ENCODE measurements around the gene SDR39U1.
A peak's percentile ranks its signal among the peaks of the same experiment; 100 is the strongest.

The SDR39U1 gene

GRCh38 chr14:24403294-24403998 is 39.1 kb downstream of the SDR39U1 start:
- peaks cover 23% of the 10 kb centered on the region for H3K4me1 ChIP-seq
- no peaks in the 10 kb centered on the region for H3K9me3 ChIP-seq
- no peaks in the 10 kb centered on the region for H3K27me3 ChIP-seq (ENCODE audit: low read depth)
- no peak overlapping the region for H3K4me3 ChIP-seq
- in situ Hi-C loops (cut with MboI; ENCODE audit: low sequenced_read_pairs): no loop called here
- DNase-seq (ENCODE audit: low spot score in 2 of 2): no peak
- no peaks in the 10 kb centered on the region for H3K36me3 ChIP-seq (replicated peaks)

GRCh38 chr14:24401810-24402702 is 40.5 kb downstream of the SDR39U1 start:
- no peaks in the 10 kb centered on the region for H3K9me3 ChIP-seq
- H3K27me3 ChIP-seq (ENCODE audit: low read depth): no peaks in the 10 kb centered on the region
- H3K4me1 ChIP-seq: peaks cover 23% of the 10 kb centered on the region
- H3K4me3 ChIP-seq: no peak overlapping the region
- no peaks in the 10 kb centered on the region for H3K36me3 ChIP-seq (replicated peaks)
- no peak for DNase-seq (ENCODE audit: low spot score in 2 of 2)
- in situ Hi-C loops (cut with MboI; ENCODE audit: low sequenced_read_pairs): no loop called here

- Histone ChIP-seq H3K27me3 (ENCODE audit: low read depth) (no peaks in the 10 kb centered on the region), H3K9me3 (no peaks in the 10 kb centered on the region), H3K4me3 (no peak overlapping the region), H3K4me1 (peaks cover 22% of the 10 kb centered on the region), H3K36me3 (replicated peaks) (no peaks in the 10 kb centered on the region)
- DNase-seq (ENCODE audit: low spot score in 2 of 2): no peak
- in situ Hi-C loops (cut with MboI; ENCODE audit: low sequenced_read_pairs): no loop called here
Observed at GRCh38 chr14:24399999-24400718, 42.4 kb downstream of the SDR39U1 start.

GRCh38 chr14:24399447-24399822 is 43.1 kb downstream of the SDR39U1 start:
- Histone ChIP-seq H3K36me3 (replicated peaks) (no peaks in the 10 kb centered on the region), H3K9me3 (no peaks in the 10 kb centered on the region), H3K27me3 (ENCODE audit: low read depth) (no peaks in the 10 kb centered on the region), H3K4me1 (peaks cover 15% of the 10 kb centered on the region), H3K4me3 (peak overlapping the region; percentile 31)
- DNase-seq (ENCODE audit: low spot score in 2 of 2): no peak
- in situ Hi-C loops (cut with MboI; ENCODE audit: low sequenced_read_pairs): no loop called here

- no peaks in the 10 kb centered on the region for H3K9me3 ChIP-seq
- peak within 1 kb of the TSS; percentile 31 for H3K4me3 ChIP-seq
- no peaks in the 10 kb centered on the region for H3K36me3 ChIP-seq (replicated peaks)
- in situ Hi-C loops (cut with MboI; ENCODE audit: low sequenced_read_pairs): no loop called here
- no peaks in the 10 kb centered on the region for H3K27me3 ChIP-seq (ENCODE audit: low read depth)
- DNase-seq (ENCODE audit: low spot score in 2 of 2): peak; percentile 8 to 74
- H3K4me1 ChIP-seq: peaks cover 9% of the 10 kb centered on the region
Observed at GRCh38 chr14:24398653-24399446, 43.7 kb downstream of the SDR39U1 start, which contains the start of gene NYNRIN. NYNRIN (plus strand) TSS chr14:24399003; CDS start chr14:24399247, 244 bp downstream.

- DNase-seq (ENCODE audit: low spot score in 2 of 2): no peak
- Histone ChIP-seq H3K27me3 (ENCODE audit: low read depth) (no peaks in the 10 kb centered on the region), H3K36me3 (replicated peaks) (no peaks in the 10 kb centered on the region), H3K4me3 (no peak overlapping the region), H3K4me1 (peaks cover 8% of the 10 kb centered on the region), H3K9me3 (no peaks in the 10 kb centered on the region)
- in situ Hi-C loops (cut with MboI; ENCODE audit: low sequenced_read_pairs): no loop called here
Observed at GRCh38 chr14:24398293-24398652, 44.3 kb downstream of the SDR39U1 start.

GRCh38 chr14:24397639-24398292 is 44.8 kb downstream of the SDR39U1 start:
- Histone ChIP-seq H3K4me1 (peaks cover 8% of the 10 kb centered on the region), H3K27me3 (ENCODE audit: low read depth) (no peaks in the 10 kb centered on the region)
- in situ Hi-C loops (cut with MboI; ENCODE audit: low sequenced_read_pairs): no loop called here

GRCh38 chr14:24395609-24396582 is 46.7 kb downstream of the SDR39U1 start:
- DNase-seq (ENCODE audit: low spot score in 2 of 2): no peak
- in situ Hi-C loops (cut with MboI; ENCODE audit: low sequenced_read_pairs): no loop called here
- Histone ChIP-seq H3K27me3 (ENCODE audit: low read depth) (0 out of 2 replicates have a peak, but pooled peaks cover 2% of the 10 kb centered on the region), H3K4me3 (no peak overlapping the region), H3K4me1 (peaks cover 8% of the 10 kb centered on the region), H3K36me3 (replicated peaks) (no peaks in the 10 kb centered on the region), H3K9me3 (no peaks in the 10 kb centered on the region)

More at GRCh38 chr14:24397639-24398292, 44.8 kb downstream of the SDR39U1 start:
- Histone ChIP-seq H3K9me3 (no peaks in the 10 kb centered on the region), H3K4me3 (no peak overlapping the region), H3K36me3 (replicated peaks) (no peaks in the 10 kb centered on the region)
- no peak for DNase-seq (ENCODE audit: low spot score in 2 of 2)

- peaks cover 5% of the 10 kb centered on the region; the same call in 1 of the 2 replicates for H3K27me3 ChIP-seq (ENCODE audit: low read depth)
- H3K36me3 ChIP-seq (replicated peaks): no peaks in the 10 kb centered on the region
- H3K4me3 ChIP-seq: no peak overlapping the region
- in situ Hi-C loops (cut with MboI; ENCODE audit: low sequenced_read_pairs): no loop called here
- H3K9me3 ChIP-seq: no peaks in the 10 kb centered on the region
- no peak for DNase-seq (ENCODE audit: low spot score in 2 of 2)
- peaks cover 2% of the 10 kb centered on the region for H3K4me1 ChIP-seq
Observed at GRCh38 chr14:24394275-24394674, 48.3 kb downstream of the SDR39U1 start.

- no peak overlapping the region for H3K4me3 ChIP-seq
- in situ Hi-C loops (cut with MboI; ENCODE audit: low sequenced_read_pairs): no loop called here
- H3K36me3 ChIP-seq (replicated peaks): no peaks in the 10 kb centered on the region
- peaks cover 11% of the 10 kb centered on the region for H3K27me3 ChIP-seq (ENCODE audit: low read depth)
- H3K4me1 ChIP-seq: no peaks in the 10 kb centered on the region
- H3K9me3 ChIP-seq: no peaks in the 10 kb centered on the region
- DNase-seq (ENCODE audit: low spot score in 2 of 2): no peak
Observed at GRCh38 chr14:24392325-24393091, 50.1 kb downstream of the SDR39U1 start.

- no peak overlapping the region for H3K4me3 ChIP-seq
- H3K36me3 ChIP-seq (replicated peaks): no peaks in the 10 kb centered on the region
- DNase-seq (ENCODE audit: low spot score in 2 of 2): no peak
- H3K27me3 ChIP-seq (ENCODE audit: low read depth): peaks cover 11% of the 10 kb centered on the region
- H3K9me3 ChIP-seq: no peaks in the 10 kb centered on the region
- in situ Hi-C loops (cut with MboI; ENCODE audit: low sequenced_read_pairs): no loop called here
- H3K4me1 ChIP-seq: no peaks in the 10 kb centered on the region
Observed at GRCh38 chr14:24390701-24391468, 51.7 kb downstream of the SDR39U1 start.

Data from HAP-1 (cell line).